Tibial nerve (tissue), 4 donors: ENCODE results near the gene ATXN3.

Experiments used
- CTCF ChIP-seq, 5 experiments: fragments of 200-600 bp in 3 of 5; fragments of 450-650 bp in 2 of 5; sonication (generic) in 3 of 5; IDR thresholded peaks; one replicate each; pipeline ENCODE4 v1.5.1; 2016 to 2019; ENCODE audit warnings: antibody characterized with exemption in 5 of 5, mild to moderate bottlenecking in 3 of 5, moderate library complexity in 2 of 5
- EP300 ChIP-seq, 2 donors: sonication (generic); formaldehyde crosslinking; IDR thresholded peaks; one replicate each; pipeline ENCODE4 v1.6.1; 2017; ENCODE audit warnings: antibody characterized with exemption in 2 of 2, mild to moderate bottlenecking in 1 of 2
- POLR2A ChIP-seq, 2 donors: fragments of 450-650 bp; IDR thresholded peaks; one replicate each; pipeline ENCODE4 v1.6.1; 2017; ENCODE audit warnings: antibody characterized with exemption in 2 of 2, mild to moderate bottlenecking in 2 of 2, moderate library complexity in 2 of 2

- no peak for TF ChIP-seq EP300 (IDR thresholded peaks at IDR 0.05)
- TF ChIP-seq CTCF (IDR thresholded peaks at IDR 0.05) = no peak
- TF ChIP-seq POLR2A (IDR thresholded peaks at IDR 0.05) = no peak
Measured at GRCh38 chr14:92143962-92144361, 37.6 kb upstream of the ATXN3 start.
